ENCODE results near the gene POLR3B.
"Not testable (repeated sequence)": the region's sequence is repeated elsewhere in the genome, so short reads cannot be mapped to it uniquely, and the experiment has no call there.

The POLR3B gene

GRCh38 chr12:106342397-106343213 is 14.9 kb upstream of the POLR3B start:
- no peak for DNase-seq (ENCODE audit: low spot score)

- DNase-seq (ENCODE audit: low spot score) = no peak
These were observed 14.4 kb upstream of the POLR3B start for GRCh38 chr12:106343214-106343528.

- no peak for DNase-seq (ENCODE audit: low spot score)
These were observed 13.4 kb upstream of the POLR3B start for GRCh38 chr12:106344131-106344530.

GRCh38 chr12:106345746-106346145 is 11.8 kb upstream of the POLR3B start:
- DNase-seq (ENCODE audit: low spot score) = peak; percentile 65

- DNase-seq (ENCODE audit: low spot score) = no peak
These were observed 9.1 kb upstream of the POLR3B start for GRCh38 chr12:106348411-106348810.

- no peak for DNase-seq (ENCODE audit: low spot score)
These were observed 4.4 kb upstream of the POLR3B start for GRCh38 chr12:106353175-106353574.

- DNase-seq (ENCODE audit: low spot score) = no peak
These were observed 1.1 kb downstream of the POLR3B start for GRCh38 chr12:106358396-106359241.

GRCh38 chr12:106359646-106360399 is 2.3 kb downstream of the POLR3B start:
- DNase-seq (ENCODE audit: low spot score) = no peak

- no peak for DNase-seq (ENCODE audit: low spot score)
These were observed 2.9 kb downstream of the POLR3B start for GRCh38 chr12:106360400-106360994.

- DNase-seq (ENCODE audit: low spot score) = no peak
These were observed 5.4 kb downstream of the POLR3B start for GRCh38 chr12:106362971-106363370.

- no peak for DNase-seq (ENCODE audit: low spot score)
These were observed 6.7 kb downstream of the POLR3B start for GRCh38 chr12:106364261-106364660.

- no peak for DNase-seq (ENCODE audit: low spot score)
These were observed 12.2 kb downstream of the POLR3B start for GRCh38 chr12:106369624-106370346.

GRCh38 chr12:106378788-106379187 is 21.2 kb downstream of the POLR3B start:
- no peak for DNase-seq (ENCODE audit: low spot score)

- no peak for DNase-seq (ENCODE audit: low spot score)
These were observed 23.4 kb downstream of the POLR3B start for GRCh38 chr12:106380954-106381353.

GRCh38 chr12:106381866-106382265 is 24.3 kb downstream of the POLR3B start:
- DNase-seq (ENCODE audit: low spot score) = not testable (repeated sequence)

GRCh38 chr12:106386813-106387535 is 29.4 kb downstream of the POLR3B start:
- no peak for DNase-seq (ENCODE audit: low spot score)

- no peak for DNase-seq (ENCODE audit: low spot score)
These were observed 30.4 kb downstream of the POLR3B start for GRCh38 chr12:106387848-106388377.

GRCh38 chr12:106389151-106389550 is 31.6 kb downstream of the POLR3B start:
- DNase-seq (ENCODE audit: low spot score) = no peak

GRCh38 chr12:106392759-106393158 is 35.2 kb downstream of the POLR3B start:
- peak; percentile 64 for DNase-seq (ENCODE audit: low spot score)

- no peak for DNase-seq (ENCODE audit: low spot score)
These were observed 52.3 kb downstream of the POLR3B start for GRCh38 chr12:106409878-106410277.

Measured in cerebellar cortex (tissue), 1 donor.